Heart right ventricle (tissue), 16 donors: ENCODE results near the gene COL4A4. TPM values are rescaled to one million over a fixed set of nuclear protein-coding genes. Genes with fewer than 3 reads are reported as not detected.

ENCODE experiments used
- ATAC-seq, 8 donors: fragments of 200-7000 bp; cut with Tn5 transposase; one replicate each; pipeline ENCODE4 v1.9.1; 2020; ENCODE audit warnings: mild to moderate bottlenecking in 8 of 8, moderate library complexity in 8 of 8, moderate number of reproducible peaks in 1 of 8
- DNase-seq, 2 donors: peaks; one replicate each; pipeline ENCODE4 v3.0.0-alpha.2; 2020
- H3K27ac ChIP-seq, 10 donors: fragments of 200-600 bp; sonication (generic) in 2 of 10; one replicate each; pipeline versions ENCODE4 v1.5.0 to v1.8.0; 2020 to 2022; ENCODE audit warnings: mild to moderate bottlenecking in 3 of 10
- H3K27me3 ChIP-seq, 7 donors: fragments of 200-600 bp; one replicate each; pipeline ENCODE4 v1.8.0; 2021 to 2022; ENCODE audit warnings: mild to moderate bottlenecking in 2 of 7
- H3K36me3 ChIP-seq, 9 donors: fragments of 200-600 bp; sonication (generic) in 1 of 9; one replicate each; pipeline versions ENCODE4 v1.5.0 to v1.8.0; 2020 to 2022; ENCODE audit warnings: mild to moderate bottlenecking in 2 of 9
- H3K4me1 ChIP-seq, 9 donors: fragments of 200-600 bp; sonication (generic) in 1 of 9; one replicate each; pipeline versions ENCODE4 v1.5.0 to v1.8.0; 2020 to 2022; ENCODE audit warnings: mild to moderate bottlenecking in 4 of 9
- H3K4me3 ChIP-seq, 10 donors: fragments of 200-600 bp; sonication (generic) in 2 of 10; one replicate each; pipeline versions ENCODE4 v1.5.0 to v1.8.0; 2020 to 2022; ENCODE audit warnings: mild to moderate bottlenecking in 7 of 10, moderate library complexity in 2 of 10
- H3K9me3 ChIP-seq, 11 donors: fragments of 200-600 bp in 10 of 11; sonication (generic) in 2 of 11; one replicate each; pipeline versions ENCODE4 v1.5.0 to v1.8.0; 2013 to 2022; ENCODE audit warnings: mild to moderate bottlenecking in 2 of 11, control low read depth in 1 of 11, moderate library complexity in 1 of 11
- WGBS, 2 donors: extraction: QIAGEN DNeasy Blood & Tissue Kit; methylation state at CpG; one replicate each; pipeline ENCODE4 v1.1.7; 2013; ENCODE audit warnings: inconsistent platforms in 1 of 2; 5-methylcytosine and 5-hydroxymethylcytosine counted together
- intact Hi-C, 10 donors: fragments of 100-400 bp; cut with DNase I; formaldehyde crosslinking; loops; one replicate each; pipeline versions ENCODE4 v1.11.1 to v1.14.2; 2022
- polyA plus RNA-seq, 2 donors: library from polyadenylated mRNA; stranded (reverse); fragments of 200-250 nt; gene quantifications; one replicate each; pipeline ENCODE4 v1.2.3, GENCODE V29; 2013
- total RNA-seq, 10 donors: library from RNA; stranded (reverse); fragmentation: NEBNext Ultra II Directional in 3 of 10; extraction: Animal tissue kit (Norgen Biotek cat#: 25700) in 3 of 10; gene quantifications; one replicate each; pipeline versions ENCODE4 v1.2.1 to v1.2.4, GENCODE V29; 2021 to 2023
- TF ChIP-seq, protein P1 (sequence below), 9 donors: fragments of 200-600 bp; sonication (generic) in 2 of 9; IDR thresholded peaks; one replicate each; pipeline versions ENCODE4 v1.5.0 to v1.8.0; 2021 to 2022; ENCODE audit warnings: antibody characterized with exemption in 9 of 9, mild to moderate bottlenecking in 5 of 9, moderate library complexity in 1 of 9
- donor health status: Arrhythmogenic right ventricular cardiomyopathy.
- donor health status: ischemic (EF 13 %, LVEDD 7.1; RV severe dilation, severe dysfunction).
- donor health status: healthy with polysubstance abuse.
- donor health status: DM: no; HTN: yes; CAD: no.
- donor health status: DM: no; HTN: no; CAD: no.
- donor health status: ischemic (EF 25% LVEDD 6.9; RV normal size, moderate dysfunction).
- donor health status: ischemic (EF 25% LVEDD 5.7; RV mildly dilated, moderate dysfunction).
- donor health status: healthy.
- donor health status: DM: yes; HTN: yes; CAD: no.
- donor health status: Ischemic cardiomyopathy.
- donor health status: ischemic (EF 35%, LVEDD 5.7; RV mildly dilated, moderate dysfunction).
- donor health status: nonischemic (EF 11% LVEDD 7.7; RV severe dilation, severe dysfunction).
- donor health status: DM: yes; HTN: yes; CAD: no.
- donor health status: PGD.
- donor health status: ischemic (EF 29% LVEDD 5.4; RV normal size, mild dysfunction).
- donor health status: nonischemic (EF 23%, LVEDD 6.1; RV moderate dilation, normal function).

COL4A4 gene
- total and polyA plus RNA-seq, 12 donors = 0.84 to 11.4 (median 4.1) TPM

- H3K27ac ChIP-seq = no peak overlapping the region
- H3K4me3 ChIP-seq = no peak overlapping the region
- 78 to 79% methylated on average over 2 of the region's 2 CpGs for WGBS, 2 donors
- no peaks in the 10 kb centered on the region for H3K4me1 ChIP-seq
- TF ChIP-seq, protein P1, sequence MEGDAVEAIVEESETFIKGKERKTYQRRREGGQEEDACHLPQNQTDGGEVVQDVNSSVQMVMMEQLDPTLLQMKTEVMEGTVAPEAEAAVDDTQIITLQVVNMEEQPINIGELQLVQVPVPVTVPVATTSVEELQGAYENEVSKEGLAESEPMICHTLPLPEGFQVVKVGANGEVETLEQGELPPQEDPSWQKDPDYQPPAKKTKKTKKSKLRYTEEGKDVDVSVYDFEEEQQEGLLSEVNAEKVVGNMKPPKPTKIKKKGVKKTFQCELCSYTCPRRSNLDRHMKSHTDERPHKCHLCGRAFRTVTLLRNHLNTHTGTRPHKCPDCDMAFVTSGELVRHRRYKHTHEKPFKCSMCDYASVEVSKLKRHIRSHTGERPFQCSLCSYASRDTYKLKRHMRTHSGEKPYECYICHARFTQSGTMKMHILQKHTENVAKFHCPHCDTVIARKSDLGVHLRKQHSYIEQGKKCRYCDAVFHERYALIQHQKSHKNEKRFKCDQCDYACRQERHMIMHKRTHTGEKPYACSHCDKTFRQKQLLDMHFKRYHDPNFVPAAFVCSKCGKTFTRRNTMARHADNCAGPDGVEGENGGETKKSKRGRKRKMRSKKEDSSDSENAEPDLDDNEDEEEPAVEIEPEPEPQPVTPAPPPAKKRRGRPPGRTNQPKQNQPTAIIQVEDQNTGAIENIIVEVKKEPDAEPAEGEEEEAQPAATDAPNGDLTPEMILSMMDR (IDR thresholded peaks at IDR 0.05) = no peak
- DNase-seq (no peak), ATAC-seq (no peak)
- intact Hi-C loops = no loop called here
- H3K36me3 ChIP-seq = peaks cover 0 to 48% (median 0%) of the 10 kb centered on the region in 9 donors
- no peaks in the 10 kb centered on the region for H3K9me3 ChIP-seq
- H3K27me3 ChIP-seq = no peaks in the 10 kb centered on the region
These were observed 143.6 kb downstream of the COL4A4 start for GRCh38 chr2:227020416-227020815.

DNA sequence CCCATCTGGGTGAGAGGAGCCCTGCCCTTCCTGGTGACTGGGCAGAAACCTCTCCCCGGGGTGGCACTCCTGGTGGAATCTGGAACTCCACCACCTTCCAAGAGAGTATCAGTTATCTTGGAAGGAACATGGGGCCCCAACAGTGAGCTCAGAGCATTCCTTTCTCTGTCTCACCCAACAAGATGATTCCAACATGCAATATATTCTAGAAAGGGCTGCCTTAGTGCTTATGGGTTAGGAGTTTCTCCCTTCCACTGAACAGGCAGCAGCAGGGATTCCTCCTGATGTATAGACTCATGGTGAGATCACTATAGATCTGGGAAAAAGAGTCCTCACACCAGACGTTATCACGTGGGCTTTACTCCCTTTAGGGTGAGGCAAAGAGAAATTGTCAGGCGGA is 147.1 kb downstream of the COL4A4 start:
- TF ChIP-seq, protein P1 (IDR thresholded peaks at IDR 0.05) = no peak
- Histone ChIP-seq H3K4me3 (no peak overlapping the region), H3K27me3 (no peaks in the 10 kb centered on the region), H3K27ac (no peak overlapping the region), H3K36me3 (peaks cover 0 to 30% (median 0%) of the 10 kb centered on the region in 9 donors), H3K4me1 (no peaks in the 10 kb centered on the region), H3K9me3 (no peaks in the 10 kb centered on the region)
- DNase-seq (no peak), ATAC-seq (no peak)
- WGBS, 2 donors = 54 to 75% methylated on average over 4 of the region's 4 CpGs
- intact Hi-C loops = no loop called here

DNA sequence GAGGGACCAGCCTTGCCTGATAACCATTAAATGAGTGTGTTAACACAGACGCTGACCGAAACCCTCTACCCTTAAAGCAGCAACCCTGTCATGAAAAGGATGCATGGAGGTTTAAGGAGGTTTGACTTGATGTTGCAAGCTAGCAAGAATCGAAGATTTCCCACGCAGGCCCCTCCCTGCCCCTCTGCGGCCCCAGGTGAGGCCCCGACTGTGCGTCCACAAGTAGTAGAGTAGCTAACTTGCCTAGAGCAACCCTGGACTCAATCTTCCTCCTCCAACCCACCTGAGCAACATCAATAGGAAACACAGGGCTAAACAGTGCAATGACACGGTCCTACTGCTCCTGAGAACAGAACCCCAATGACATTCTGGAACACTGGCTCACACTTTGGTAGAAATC is 150.1 kb downstream of the COL4A4 start:
- WGBS, 2 donors = 82 to 86% methylated on average over 8 of the region's 8 CpGs
- no peaks in the 10 kb centered on the region for H3K9me3 ChIP-seq
- intact Hi-C loops = no loop called here

GRCh38 chr2:227013330-227013729 is 150.7 kb downstream of the COL4A4 start:
- no peak for ATAC-seq
- Histone ChIP-seq H3K27ac (no peak overlapping the region), H3K36me3 (peaks cover 0 to 26% (median 0%) of the 10 kb centered on the region in 9 donors), H3K27me3 (no peaks in the 10 kb centered on the region), H3K4me3 (no peak overlapping the region), H3K9me3 (no peaks in the 10 kb centered on the region), H3K4me1 (no peaks in the 10 kb centered on the region)
- 86 to 89% methylated on average over 9 of the region's 9 CpGs for WGBS, 2 donors
- no peak for DNase-seq
- intact Hi-C loops = no loop called here
- TF ChIP-seq, protein P1 (IDR thresholded peaks at IDR 0.05) = no peak

More for the DNA sequence above, 150.1 kb downstream of the COL4A4 start:
- no peak overlapping the region for H3K4me3 ChIP-seq
- TF ChIP-seq, protein P1 (IDR thresholded peaks at IDR 0.05) = no peak
- peaks cover 0 to 26% (median 0%) of the 10 kb centered on the region in 9 donors for H3K36me3 ChIP-seq
- no peak overlapping the region for H3K27ac ChIP-seq
- H3K4me1 ChIP-seq = no peaks in the 10 kb centered on the region
- H3K27me3 ChIP-seq = no peaks in the 10 kb centered on the region
- ATAC-seq (no peak), DNase-seq (no peak)
